Measurements from ENCODE around the gene TCF7L1.

TCF7L1 gene

DNA sequence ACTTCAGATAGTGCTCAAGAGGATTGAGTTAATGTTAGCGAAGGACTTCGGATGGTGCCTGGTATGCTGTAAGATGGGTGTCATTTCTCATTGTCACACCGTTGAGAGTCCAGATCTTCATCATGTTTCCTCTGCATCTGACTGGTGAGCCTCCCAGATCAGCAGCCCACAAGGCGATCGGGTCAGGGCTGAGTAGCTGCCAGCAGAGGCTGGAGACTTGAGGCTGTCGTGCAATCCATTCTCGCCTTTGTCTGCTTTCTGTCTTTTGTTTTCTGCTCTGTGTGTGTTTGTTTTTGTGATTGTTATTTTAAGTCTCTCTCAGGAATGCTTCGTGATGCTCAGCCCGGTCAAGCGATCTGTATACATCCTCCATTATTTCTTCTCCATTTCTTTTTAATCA is 98.8 kb downstream of the TCF7L1 start:
- FAIRE-seq, result no peak

DNA sequence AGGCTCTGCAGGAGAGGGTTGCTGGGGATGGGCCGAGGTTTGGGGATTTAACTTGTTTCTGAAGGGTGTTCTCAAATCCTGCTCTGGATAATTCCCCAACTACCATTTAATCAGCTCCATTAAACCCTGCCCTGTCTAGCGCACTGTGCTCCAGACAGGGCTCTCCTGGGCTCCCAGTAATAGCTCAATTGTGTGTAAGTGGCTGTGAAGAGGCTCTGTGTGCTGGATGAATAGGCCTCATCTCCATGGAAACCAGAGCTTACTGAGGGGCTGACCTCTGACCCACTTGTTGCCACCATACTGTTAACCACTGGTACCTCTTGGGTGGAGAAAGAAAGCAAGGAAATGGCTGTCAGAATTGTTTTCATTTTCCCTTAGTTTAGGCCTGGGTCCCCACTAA is 101.7 kb downstream of the TCF7L1 start:
- FAIRE-seq, result no peak

DNA sequence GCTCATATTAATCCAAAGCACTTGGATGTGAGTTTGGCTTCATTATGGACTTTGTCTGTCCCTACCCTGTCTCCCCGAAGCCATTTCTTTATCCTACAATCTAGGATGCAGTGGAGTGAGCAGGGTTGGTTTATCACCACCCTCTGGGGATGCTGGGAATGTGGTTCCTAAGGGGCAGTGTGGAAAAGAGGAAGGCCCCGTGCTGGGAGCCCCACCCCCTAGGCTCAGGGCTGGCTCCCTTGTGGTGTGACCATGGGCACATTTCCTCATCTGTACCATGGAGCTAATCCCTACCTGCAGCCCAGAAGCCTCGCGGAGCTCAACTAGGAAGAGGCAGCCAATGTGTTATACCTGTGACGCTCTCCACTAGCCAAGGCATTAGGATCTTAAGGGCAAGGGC is 102.1 kb downstream of the TCF7L1 start:
- FAIRE-seq, result no peak

DNA sequence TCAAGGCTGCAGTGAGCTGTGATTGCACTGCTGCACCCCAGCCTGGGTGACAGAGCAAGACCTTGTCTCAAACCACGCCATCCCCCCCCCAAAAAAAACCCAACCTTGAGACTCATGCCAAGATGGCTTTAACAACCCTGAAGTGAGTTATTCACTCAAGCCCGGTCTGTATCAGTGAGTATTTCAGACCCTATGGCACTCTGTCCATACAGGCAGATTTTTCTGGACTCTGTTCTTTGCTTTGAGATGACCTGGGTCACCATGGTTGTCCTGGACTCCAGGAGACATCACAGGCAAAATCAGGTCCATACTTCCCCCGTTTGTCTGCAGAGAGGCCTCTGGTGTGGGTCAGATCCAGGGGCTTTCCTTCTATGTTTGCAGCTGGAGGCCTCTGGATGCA is 102.9 kb downstream of the TCF7L1 start:
- FAIRE-seq, result no peak

DNA sequence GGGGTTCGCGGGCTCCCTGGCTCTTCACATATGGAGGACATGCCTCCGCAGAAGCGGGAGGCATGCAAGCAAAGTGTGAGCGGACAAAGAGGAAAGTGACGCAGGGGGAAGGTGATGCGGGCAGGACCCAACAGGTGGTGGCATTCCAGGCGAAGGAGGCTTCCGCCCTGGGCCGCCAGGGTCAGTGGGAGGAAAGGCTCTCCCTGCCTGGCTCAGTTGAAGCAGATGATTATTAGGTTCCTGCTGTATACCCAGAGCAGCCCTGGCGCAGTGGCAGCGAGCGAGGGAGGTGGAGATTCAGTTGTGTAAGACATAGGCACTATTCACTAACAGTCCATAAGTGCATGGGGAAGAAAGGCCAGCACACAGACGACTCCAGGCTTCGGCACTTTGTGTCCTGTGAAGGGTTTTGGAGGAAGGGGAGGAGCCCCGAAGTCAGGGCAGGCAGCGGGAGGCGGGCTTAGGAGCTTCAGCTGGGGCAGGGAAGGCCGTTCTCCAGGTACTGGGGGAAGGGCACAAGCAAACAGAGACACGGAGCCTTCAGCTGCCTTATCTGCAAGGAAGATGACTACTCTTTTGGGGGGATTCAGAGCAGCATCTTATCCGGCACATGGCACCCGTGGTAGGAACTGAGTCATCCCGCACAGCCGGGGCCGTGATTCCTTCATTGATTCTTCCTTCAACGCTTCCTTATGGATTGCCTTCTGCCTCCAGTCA is 104.8 kb downstream of the TCF7L1 start:
- no peak for FAIRE-seq

DNA sequence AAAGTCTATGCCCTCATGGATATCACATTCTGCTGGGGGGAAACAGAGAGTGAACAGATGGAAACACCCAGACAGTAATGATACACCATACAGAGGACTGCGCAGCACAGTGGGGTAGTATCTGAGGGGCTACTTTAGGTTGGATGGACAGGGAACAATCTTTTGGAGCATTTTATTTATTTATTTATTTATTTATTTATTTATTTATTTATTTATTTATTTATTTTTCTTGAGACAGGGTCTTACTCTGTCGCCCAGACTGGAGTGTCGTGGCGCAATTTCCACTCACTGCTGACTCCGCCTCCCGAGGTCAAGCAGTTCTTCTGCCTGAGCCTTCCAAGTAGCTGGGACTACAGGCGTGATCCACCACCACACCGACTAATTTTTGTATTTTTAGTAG is 105.4 kb downstream of the TCF7L1 start:
- FAIRE-seq, result no peak

DNA sequence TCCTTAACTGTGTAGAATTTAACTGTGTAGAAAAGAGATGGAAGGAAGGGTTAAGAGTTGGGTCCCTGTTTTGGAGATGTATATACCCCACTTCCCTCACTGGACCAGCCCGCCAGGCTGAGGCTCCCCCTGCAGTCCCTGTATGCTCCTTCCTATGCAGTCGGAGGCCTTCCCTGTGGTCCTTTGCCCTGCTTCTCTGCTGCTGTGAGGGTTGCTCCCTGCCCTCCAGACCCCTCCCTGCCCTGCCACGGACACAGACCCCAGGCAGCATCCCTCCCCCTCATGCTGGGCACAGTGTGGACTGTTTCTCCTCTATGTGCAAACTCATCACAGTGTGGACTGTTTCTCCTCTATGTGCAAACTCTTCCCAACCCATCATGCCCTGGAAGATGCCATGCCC is 105.9 kb downstream of the TCF7L1 start:
- no peak for FAIRE-seq

DNA sequence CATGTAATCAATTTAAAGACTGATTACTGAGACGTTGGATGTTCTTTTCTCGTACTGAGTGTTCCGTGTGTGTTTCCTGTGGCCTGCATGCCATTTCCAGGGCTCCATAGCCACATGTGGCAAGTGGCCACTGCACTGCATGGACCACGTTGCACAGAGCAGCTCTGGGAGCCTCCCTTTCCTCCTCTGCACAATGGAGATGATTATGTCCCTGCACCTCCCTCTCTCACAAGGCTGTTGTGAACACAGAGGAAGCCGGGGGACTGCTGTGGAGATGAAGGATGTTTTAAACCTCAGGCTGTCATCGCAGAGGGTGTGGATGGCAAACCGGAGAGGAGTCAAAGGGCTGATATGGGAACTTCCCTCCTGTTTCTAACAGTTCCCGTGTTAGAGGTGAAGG is 106.9 kb downstream of the TCF7L1 start:
- FAIRE-seq, result no peak

DNA sequence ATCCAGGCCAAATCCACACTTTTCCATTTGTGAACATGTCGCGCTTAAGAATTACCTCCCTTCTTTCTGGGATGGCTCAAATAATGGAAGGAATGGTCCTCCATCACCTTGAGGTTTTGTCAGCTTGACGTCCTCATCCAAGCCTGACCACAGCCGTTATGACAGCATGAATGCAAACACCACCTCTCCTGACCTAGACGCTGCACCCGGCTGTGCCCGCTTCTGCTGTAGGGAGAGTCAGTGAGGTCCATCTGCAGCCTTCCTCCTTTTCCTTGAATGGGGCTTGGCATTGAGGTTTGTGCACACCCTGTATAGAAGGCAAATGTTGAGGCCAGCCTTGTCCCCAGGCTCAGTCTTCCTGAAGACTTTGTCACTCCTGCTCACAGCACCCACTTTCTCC is 109.1 kb downstream of the TCF7L1 start:
- no peak for FAIRE-seq

DNA sequence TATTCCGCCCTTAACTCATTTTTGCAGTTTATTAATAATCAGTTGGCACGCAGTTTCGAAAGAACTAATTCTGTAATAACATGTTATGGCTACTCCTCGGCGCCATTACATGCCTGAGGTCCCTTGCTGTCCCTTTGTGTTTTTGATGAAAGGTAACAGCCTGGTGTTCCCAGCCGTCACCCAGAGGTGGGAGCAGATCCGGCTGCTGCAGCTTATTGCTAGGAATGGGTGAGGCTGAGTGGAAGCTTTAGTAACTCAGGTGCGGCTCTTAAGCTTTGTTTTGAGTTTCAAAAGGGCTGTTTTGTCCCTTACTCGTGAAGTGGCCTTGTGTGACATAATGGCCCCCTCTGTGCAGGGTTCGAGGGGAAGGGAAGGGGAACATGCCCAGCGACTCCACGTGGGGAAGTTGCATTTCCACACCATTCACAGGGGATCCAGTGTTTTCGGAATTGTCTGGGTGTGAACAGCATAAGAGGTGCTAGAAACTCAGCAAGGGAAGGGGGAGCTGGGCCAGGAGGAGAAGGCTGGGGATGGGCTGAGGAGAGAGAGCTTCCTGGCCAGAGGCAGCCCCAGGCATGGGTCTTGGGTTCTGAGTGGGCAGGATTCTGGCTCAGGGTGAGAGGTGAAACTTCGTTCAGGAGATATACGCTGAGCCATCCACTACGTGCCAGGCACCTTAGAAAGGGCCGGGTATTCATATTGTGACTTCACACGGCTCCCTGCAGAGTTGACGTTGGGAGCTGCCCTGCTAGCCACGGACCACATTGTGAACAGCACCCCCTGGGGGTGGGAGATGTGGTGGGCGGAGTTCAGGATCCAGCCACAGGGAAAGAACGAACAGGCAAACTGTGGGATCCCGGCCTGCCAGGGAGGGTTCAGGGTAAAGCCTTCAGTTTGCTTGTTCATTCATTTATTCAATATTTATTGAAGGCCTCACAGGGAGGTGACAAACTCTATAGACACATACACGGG is 110.2 kb downstream of the TCF7L1 start:
- no peak for FAIRE-seq

DNA sequence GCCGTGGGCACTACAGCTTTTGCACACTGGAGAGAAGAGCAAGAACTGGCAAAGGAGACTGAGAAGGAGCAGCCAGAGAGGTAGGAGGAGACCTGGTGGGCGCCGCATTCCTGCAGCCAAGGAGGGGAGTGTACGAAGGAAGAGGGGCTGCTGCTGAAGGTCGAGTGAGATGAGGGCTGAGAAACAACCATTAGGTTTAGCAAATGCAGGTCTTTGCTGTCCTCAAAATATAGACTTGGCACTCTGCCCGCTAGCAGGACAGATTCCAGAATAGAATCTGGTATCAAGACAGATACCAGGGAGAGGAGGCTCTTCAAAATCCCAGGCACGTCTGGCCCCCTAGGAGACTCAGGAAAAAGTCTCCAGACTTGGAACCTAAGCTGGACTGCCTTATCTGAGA is 111.6 kb downstream of the TCF7L1 start:
- FAIRE-seq, result no peak

DNA sequence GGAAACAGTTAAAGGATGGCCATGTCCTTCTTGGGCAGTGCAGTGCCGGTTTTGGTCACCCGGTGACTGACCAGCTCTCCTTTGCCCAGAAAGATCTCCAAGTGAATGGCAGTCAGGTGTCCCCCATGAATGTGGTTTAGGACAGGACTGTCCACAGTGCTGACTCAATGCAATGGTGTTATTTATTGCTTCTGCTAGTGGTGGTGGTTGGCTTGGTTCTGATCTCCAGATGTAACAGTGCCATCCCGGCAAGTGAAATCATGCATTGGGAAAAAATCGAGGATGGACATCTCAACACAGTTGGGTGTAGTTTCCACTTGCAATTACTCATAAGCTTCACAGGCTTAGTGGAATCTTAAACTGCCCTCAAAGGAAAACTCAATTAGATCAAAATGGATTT is 112.7 kb downstream of the TCF7L1 start:
- FAIRE-seq, result no peak

DNA sequence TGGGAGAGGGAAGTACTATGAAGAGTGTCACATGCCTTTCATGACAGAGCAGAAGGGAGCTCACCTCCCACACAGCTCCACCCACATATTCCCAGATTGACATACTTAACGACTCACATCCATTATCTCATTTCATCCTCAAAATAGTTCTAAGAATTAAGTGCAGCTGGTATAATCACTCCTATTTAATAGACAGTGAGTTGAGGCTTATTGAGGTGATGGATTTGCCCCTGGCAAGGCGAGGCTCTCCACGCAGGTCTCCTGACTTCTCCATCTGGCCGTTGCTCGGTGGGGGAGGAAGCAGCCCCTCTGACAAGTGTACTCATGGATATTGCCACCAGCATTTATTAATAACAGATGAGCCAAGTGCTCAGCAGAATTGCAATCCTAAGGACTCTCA is 113.2 kb downstream of the TCF7L1 start:
- no peak for FAIRE-seq

DNA sequence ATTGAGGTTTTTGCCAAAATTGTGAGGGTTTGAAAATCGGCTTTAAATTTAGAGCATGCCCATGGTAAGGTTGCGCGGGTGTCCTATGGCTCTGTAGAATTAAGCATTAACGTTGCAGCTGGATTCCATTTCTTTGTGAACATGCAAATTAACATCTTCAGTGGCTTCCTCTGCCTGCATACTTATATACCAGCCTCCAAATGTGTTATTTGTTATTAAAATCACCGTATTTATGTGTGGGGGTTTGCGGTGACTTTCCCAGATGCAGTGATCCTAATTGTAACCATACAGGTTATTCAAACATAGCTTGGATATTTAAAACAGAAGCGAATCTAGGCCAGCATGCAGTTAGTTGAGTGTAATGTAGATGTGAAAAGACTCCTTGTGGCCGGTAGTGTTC is 114.4 kb downstream of the TCF7L1 start:
- no peak for FAIRE-seq

DNA sequence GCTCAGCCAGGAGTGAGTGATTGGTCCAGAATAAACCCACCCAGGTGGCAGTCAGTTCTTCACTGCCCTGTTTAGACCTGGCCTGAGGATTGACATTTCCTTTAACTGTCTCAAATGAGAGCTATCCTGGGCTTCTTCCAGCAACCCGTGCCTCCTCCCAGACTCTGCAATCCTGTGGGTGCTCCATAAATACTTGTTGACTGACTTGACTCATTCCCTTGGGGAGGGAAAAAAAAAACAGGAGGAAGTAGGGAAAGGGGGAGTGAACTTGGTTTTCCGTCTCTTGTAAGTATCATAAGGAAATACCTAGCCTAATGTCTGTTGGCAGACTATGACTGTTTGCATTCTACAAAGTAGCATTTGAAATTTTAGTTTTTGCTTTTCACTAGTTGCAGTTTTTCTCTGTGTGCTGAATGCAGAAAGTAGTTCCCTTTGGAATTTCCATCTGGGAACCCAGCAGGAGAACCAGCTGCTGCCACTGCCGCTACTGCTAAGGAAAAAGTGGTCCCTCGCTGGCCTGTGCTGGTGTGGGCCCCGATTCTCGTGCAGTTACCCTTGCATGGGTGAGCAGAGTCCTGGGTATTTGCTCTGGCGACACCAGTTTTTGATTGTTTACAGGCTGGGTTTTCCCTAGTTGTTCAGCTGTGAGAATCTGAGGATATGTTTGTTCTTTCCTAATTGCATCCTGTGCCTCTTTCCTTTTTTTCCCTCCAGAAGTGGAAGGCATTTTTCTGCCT is 115.7 kb downstream of the TCF7L1 start:
- FAIRE-seq, result no peak

DNA sequence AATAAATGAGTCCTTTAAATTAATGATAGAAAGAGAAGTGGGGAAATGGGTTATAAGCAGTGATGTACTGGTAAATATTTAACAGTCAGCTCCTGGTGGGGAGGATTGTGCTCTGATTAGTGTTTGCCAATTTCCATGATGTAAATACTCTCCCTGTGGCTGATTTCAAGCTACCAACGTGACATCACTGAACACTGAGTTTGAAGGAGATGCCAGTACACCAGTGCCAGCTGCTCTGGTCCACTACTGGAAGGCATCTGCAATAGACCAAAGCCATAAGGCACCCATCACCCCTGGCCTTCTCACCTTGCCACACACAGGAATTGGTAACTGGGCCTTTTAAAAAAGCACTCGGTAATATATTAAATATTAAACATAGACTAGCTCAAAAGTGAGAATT is 116.9 kb downstream of the TCF7L1 start:
- no peak for FAIRE-seq

DNA sequence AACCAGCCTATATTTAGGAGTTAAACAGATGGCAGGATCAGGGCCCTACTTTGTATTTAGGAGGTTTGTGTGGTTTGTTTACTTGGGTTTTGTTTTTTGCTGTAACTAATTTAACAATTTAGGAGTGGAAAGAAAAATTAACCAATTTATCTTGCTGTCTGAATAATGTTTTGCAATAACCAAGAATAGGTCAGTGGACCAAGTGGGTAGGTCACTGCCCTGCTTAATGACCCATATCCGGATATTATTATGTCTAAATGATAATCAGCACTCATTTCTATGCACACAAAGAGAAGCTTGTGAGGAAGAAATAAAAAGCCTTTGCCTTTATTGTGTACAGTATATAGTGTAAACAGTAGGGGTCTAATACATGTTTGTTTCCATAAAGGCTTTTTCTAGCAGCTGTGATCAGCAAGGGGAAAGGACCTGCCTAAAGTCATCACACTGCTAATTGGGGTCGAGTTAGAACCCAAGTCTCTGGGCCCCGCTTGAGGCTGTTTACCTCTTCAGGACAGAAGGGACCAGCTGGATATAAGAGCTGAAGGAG is 118.0 kb downstream of the TCF7L1 start:
- no peak for FAIRE-seq

DNA sequence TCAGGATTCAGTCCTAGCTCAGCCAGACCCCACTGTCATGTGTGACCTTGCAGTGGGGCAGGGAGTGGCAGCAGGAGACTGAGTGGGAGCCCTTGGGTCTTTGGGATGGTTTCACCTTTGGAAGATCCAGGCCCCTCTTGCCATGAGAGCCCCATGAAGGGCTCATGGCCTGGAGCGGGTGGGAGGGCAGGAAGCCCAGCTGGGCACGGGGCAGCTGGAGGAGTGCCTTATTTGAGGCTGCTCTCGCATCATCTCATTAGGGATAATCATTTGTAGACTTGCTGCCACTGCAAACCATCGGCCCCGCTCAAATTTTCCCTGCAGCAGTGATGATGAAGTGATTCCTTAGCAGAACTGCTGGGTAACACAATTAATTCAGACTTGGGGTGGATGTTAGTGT is 120.7 kb downstream of the TCF7L1 start:
- FAIRE-seq, result no peak

DNA sequence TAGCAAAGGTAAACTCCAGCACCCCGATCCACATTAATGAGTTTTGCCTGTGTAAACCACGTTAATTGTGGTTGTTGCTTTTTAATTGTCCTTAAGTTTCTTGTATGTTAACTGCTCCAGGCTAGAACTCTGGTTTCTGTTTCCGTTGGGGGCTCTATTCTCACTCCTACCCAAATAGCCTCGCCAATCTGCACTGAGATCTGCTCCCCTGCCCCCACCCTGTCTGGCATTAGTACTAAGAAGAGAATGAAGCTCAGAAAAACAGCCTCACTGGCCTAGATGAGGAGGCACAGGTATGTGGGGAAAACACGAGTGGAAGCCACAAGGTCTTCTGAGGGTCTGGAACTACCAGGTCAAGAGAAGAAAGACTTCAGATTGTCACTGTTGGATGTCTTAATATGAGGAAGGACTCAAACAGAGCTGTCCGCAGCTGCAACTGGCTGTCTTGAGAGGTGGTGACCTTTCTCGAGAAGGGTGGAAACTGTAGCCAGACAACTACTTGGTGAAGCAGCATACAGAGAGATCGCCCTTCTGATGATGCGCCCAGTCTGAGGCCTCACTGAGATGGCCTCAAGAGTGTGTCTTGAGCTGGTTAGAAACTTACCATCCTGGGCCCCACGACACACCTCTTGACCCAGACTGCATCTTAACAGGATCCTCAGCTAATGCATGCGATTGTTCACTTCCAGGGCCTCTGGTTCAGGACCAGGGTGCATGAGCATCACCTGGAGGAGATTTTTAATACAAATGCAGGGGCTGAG is 121.5 kb downstream of the TCF7L1 start:
- FAIRE-seq, result no peak

DNA sequence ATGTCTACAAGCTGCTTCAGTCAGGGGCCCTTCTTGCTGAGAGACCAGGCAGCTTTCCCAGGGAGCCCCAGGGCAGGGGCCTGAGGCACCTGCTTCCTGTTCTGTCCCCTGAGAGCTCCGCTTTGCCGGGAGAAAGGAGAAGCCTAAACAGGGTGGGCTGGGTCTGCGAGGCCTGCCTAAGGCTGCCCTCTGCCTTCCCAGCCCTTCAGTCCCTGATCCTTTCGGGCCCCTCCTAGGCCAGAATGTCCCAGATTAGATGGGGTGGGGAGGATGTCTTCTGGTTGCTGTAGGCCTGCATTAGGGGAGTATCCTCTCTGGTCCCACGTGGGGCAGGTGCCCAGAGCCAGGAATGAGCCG is 122.2 kb downstream of the TCF7L1 start:
- no peak for FAIRE-seq

DNA sequence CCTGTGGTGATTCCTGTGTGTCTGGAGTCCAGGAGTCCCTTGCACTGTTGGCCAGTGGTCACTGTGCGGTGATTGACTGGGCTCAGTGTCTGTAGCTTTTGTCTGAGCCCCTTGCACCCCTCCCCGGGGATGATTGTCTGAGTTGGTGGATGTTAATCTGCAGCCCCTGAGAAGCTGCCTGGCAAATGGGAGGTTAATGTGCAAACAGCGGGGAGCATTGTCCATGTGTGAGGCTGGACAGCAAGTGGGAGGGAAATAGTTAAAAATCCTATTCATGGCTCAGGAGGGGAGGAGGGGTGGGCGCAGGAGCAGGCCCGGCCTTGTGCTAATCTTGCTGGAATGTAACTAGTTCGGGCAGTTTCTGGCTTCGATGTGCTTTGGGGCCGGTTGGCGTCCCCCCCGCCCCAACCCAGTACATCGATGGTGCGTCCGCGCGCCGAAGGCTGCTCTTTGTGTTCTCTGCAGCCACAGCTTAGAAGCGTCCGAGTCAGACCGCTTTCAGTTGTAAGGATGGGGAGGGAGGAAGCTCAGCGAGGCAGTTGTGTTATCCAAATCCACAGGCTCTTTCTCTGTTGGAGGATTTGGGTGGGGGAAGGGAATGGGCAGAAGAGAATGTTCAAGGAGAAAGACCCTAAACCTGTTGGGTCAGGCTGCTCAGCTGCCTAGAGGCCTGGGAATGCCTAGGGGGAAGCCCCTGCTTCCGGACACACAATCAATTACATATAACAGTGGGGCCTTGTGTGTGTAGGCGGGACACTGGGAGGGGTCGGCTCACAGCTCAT is 122.8 kb downstream of the TCF7L1 start:
- FAIRE-seq, result no peak
